Esophagus muscularis mucosa (tissue), 3 donors: ENCODE measurements around the gene MTNR1A.

Source experiments
- CTCF ChIP-seq, 3 experiments: fragments of 200-600 bp in 2 of 3; fragments of 450-650 bp in 1 of 3; sonication (generic) in 2 of 3; IDR thresholded peaks; one replicate each; pipeline ENCODE4 v1.5.1; 2017 to 2019; ENCODE audit warnings: antibody characterized with exemption in 3 of 3, mild to moderate bottlenecking in 2 of 3, moderate library complexity in 1 of 3
- POLR2A ChIP-seq: fragments of 450-650 bp; IDR thresholded peaks from one replicate; pipeline ENCODE4 v1.6.1; 2017; ENCODE audit warnings: antibody characterized with exemption, moderate library complexity, mild to moderate bottlenecking, low read depth
- POLR2AphosphoS5 ChIP-seq, 2 donors: sonication (generic); formaldehyde crosslinking; IDR thresholded peaks; one replicate each; pipeline ENCODE4 v1.6.1; 2017; ENCODE audit warnings: antibody characterized with exemption in 2 of 2

DNA sequence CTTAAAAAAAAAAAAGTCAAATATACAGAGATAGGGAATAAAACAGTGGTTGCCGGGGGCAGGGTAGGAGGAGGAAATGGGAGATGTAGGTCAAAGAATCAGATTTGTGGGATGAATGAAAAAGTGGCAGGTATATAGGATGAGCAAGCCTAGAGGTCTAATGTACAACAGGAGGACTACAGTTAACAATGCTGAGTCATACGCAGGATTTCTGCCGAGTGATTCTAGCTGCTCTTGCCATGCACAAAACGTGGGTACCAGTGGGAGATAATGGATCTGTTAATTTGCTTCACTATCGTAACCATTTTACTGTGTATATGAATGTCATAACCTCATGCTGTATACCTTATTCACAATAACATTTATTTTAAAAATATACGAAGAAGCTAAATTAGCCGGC is 10.7 kb upstream of the MTNR1A start:
- TF ChIP-seq POLR2A = no peak
- no peak for TF ChIP-seq CTCF (IDR thresholded peaks at IDR 0.05)
- TF ChIP-seq POLR2AphosphoS5 (IDR thresholded peaks at IDR 0.05) = no peak
